Activated CD8-positive, alpha-beta memory T cell treated with anti-CD3 and anti-CD28 coated beads for 24 hours (primary cell): ENCODE results near the gene CLK3.
"Not testable (repeated sequence)": the region's sequence is repeated elsewhere in the genome, so short reads cannot be mapped to it uniquely, and the experiment has no call there.

Experiments
- DNase-seq: peaks from one replicate; pipeline ENCODE4 v3.0.0-alpha.2; 2020

The CLK3 gene

DNA sequence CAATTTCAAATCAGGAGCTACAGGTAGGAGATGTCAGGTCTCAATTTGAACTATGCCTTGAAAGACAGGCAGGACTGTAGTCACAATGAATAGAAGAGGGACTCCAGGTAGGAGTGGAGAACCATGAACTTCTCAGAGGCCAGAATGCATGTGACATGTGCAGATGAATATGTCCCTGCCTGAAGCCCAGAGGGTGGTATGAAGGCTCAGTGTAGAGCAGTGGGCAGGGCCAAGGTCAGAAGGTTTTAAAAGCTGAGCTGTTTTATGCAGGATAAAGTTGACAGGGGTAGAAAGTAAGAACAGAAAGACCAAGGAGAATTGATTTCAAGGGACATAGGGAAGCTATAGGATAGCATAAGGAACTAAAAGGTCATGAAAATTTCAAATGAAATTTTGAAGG is 30.8 kb downstream of the CLK3 start:
- no peak for DNase-seq

DNA sequence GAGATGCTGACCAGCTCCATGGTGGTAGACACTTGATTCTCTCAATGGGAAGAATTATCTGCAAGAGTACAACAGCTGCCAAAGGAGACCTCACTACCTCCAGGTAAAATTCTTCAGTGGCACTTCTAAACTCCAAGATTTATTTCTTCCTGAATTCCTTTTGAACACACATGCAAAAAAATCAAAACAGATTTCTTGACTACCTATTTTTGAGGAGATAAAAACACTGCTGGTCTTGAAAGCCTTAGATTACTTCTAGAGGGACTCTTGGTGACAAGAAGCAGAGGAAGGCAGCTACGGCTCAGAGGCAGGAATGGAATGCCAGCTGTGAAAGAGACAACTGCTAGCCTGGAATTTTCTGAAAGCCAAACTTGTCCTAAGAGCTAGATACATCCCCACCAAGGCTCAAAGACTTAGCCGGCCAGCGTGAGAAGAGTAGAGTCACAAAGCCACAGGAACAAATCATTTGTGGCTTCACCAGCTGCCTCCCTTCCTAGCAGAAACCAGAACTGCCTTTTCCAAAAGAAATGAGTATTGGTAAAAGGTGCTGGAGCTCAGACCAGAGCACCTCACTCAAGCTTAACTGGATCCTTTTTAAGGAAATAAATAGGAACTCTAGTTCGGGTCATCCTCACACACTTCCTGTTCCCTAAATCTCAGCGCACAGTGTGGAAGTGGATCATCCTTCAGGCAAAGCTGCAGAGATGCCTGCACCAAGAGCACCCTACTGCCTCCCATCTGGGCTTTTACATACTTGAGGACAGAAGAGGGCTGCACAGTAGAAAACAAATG is 32.6 kb downstream of the CLK3 start:
- DNase-seq, result no peak

DNA sequence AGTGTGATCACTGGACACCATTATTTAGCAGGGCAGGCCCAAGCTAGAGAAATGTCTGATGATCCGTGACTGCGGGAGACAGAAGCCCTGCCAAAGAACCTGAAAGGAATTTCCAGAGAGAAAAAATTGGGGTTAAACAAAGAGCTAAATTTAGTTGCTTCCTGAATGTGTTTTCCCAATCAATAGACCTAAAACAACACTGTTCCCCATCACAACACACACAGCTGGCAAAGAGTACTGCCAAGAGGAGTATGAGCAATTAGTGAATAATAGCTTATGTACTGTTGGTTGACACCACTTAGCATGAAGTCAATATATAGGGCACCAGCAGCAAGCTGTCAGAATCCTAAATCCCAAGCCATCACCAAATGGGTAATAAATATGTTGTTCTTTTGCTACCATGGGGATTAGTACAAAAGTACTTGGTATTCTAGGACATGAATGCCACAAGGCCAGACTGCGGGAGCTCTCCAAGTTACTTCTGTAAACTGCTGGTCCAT is 35.7 kb downstream of the CLK3 start:
- DNase-seq, result no peak

DNA sequence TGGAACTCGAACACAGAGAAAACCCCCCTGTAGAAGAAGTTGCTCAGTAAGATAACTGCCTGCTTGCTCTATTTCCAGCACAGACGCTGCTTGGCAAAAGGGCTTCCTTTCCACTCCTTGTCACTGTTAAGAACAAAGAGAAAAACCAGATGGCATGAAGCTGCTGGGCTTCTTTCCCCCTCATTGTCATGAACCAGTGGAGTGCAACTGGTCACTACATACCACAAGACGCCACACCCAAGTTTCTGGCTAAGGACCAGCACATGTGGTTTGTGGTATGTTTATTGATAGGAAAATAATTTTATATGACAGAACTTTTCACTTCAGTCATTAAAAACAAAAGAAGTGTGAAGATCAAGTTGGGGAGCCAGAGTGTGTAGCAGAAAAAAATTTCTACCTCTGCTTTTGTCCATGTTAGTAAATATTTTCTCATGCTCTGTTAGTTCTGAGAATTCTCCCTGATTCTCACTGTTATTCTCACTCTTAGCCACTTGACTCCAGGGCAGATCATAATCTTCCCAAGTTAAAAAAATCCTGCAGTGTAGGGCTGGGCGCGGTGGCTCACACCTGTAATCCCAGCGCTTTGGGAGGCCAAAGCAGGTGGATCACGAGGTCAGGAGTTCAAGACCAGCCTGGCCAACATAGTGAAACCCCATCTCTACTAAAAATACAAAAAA is 37.9 kb downstream of the CLK3 start:
- DNase-seq, result no peak

DNA sequence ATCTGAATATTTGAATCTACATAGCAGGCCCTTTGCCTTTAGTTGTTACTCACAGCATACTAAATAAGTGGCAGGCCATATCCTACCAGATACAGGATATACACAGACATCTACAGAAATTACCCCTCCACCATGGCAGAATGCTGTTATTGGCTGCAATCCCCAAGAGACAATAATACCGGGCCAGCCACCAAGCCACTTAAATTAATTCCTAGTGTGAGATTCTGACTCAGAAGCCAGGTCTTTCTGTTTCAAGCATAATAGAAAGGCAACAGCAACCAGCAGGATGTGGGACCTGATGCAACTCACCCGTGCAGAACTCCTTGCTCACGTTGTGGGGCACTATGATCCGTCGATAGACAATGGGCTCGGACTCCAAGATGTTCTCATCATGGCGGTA is 39.8 kb downstream of the CLK3 start:
- no peak for DNase-seq

DNA sequence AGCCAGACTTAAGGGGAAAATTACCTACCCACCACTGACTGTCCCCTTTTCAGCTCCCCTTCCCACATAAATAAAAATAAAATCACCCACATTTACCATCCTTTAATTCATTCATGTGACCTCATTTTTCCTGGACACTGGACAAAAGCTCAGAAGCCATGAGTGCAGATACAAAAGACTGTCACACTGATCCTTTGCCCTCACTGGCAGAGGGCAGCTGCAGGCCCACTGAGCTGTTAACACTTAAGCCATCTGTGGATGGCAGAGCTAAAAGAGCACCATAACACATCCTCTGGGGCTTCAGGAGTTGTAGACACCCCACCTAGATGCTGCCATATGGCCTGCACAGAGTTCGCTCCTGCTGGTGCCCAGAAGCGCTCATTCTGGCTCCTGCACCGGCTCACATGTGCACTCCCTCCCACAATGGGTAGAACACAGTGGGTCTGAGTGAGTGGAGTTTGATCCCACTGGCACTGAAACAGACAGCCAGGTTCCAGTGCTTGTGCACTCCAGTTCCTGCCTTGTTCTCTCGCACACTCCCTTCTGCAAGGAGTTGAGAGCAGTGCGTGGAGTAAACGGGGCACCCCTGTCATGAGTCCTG is 41.4 kb downstream of the CLK3 start:
- no peak for DNase-seq

DNA sequence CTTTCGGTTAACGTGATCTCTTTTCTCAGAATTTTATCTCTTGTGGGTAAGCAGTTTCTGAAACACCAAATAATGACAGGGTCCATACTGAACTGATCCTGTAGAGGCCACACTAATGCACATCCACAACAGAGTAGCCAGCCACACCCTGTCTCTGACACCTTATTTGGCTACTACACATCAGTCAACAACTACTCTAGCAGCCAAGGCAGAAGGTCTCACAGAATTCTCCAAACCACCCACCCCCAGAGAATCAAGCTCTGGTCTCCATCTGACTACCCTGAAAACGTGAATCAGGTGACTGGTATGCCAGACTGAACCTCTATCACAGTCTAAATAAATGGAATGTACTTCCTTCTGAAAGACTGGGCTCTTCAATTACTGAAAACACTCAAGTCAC is 42.2 kb downstream of the CLK3 start:
- no peak for DNase-seq

DNA sequence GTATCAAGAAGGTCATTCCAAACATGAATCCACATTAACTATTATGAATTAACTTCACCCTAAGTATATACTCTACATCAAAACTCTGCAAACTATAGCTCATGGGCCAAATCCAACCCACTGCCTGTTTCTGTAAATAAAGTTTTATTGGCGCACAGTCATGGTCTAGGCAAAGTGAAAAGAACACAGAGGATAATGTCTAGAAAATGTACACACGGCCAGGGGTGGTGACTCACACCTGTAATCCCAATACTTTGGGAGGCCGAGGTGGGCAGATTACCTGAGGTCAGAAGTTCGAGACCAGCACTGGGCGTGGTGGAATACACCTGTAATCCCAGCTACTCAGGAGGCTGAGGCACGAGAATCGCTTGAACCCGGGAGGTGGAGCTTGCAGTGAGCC is 45.6 kb downstream of the CLK3 start:
- not testable (repeated sequence) for DNase-seq

DNA sequence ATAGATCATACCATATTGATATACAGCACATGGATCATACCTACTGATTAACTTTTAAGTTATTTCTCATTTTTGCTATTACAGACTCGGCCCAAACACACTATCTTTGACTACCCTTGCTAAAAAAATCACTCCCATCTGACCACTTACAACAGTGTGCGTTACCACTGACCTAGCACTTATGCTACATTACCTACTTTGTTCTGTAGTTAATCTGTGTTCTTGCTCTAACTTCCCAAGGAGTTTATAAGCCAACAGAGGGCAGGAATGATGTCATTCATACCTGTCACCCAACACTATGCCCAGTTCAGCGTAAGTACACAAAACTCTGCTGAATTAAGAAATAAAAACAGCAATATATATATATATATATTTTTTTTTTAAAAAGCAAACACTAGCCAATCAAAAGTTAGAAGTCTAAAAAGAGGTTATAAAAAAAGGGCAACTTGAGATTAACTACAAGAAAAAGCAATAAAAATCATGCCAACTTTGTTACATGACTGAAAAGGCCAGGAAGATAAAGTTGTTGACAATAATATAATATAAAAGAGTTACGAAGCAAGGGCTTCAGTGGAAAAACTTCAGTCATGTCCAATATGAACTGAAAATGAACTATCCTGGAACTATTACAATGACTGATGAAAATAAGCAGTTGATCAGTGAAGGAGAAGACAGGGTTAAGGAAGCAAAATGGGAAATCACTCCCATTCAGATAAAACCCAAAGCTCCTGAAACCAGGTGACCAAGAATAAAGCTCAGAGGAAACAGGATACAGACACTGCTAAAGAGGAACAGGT is 46.6 kb downstream of the CLK3 start:
- no peak for DNase-seq

DNA sequence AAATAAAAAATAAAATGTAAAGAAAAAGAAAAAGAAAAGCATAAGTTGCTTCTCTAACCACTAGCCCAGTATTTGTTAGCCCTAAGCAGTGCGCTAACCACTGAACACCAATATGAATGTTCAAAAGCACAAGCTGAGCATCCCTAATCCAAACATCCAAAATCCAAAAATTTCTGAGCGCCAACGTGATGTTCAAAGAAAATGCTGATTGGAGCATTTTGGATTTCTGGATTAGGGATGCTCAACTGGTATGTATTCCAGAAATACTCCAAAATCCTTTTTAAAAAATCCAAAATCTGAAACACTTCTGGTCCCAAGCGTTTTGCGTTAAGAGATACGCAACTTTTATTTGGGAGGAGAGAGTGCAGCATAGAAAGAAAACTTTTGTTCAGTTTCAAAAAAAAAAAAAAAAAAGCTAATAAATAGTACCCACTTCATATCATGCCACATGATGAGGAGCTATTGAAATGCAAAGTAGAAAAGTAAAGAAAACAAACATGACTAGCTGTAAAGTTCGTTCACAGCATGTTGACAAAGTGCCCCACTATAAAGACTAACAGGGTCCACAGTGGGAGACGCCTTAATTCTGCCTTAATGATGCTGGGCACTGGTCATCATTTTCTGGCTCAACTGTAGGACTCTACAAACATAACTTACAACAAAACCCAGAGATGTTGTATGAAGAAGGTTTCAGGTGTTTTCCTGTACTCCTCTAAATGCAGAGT is 47.8 kb downstream of the CLK3 start:
- no peak for DNase-seq

DNA sequence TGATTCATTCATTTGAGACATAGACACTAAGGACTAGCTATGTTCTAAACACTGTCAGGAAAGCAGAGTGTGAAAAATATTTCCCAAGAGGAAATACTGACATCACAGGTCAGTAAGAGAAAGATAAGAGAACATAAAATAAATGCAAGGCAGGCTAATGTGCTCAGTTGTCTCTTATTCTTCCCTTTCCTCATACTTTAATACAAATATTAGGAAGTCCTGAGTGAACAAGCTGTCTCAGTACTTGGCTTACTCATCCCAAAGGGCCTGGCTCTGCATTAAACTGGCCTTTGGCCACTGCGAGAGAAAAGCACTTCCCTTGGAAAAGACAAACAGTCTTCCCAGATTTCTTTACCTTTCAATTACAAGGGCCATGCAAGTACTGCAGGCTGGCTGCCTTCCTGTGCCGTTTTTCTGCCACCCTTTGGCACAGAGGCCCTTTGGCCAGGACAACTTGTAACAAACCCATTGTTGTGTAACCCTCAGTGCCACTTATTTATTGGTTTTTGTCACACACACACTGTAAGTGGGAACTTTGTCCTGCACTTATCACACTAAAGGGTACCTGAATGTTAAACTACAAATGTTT is 48.5 kb downstream of the CLK3 start:
- no peak for DNase-seq

DNA sequence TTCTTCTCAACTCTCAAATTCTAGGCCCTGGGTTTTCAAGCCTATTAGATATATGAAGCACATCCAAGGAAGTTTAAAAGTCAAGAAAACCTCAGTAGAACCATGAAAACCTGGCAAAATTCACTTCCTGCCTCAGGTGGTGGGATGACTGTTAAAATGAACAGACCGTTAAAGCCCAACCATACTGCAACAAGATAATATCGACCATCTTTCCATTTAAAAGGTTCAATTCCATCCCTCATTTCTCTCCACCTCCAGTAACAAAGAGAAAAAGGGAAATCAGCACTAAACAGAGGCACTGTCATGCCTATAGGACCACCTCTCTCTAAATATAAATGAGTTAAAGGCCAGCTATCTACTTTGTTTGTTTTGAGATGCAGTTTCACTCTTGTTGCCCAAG is 49.0 kb downstream of the CLK3 start:
- no peak for DNase-seq

DNA sequence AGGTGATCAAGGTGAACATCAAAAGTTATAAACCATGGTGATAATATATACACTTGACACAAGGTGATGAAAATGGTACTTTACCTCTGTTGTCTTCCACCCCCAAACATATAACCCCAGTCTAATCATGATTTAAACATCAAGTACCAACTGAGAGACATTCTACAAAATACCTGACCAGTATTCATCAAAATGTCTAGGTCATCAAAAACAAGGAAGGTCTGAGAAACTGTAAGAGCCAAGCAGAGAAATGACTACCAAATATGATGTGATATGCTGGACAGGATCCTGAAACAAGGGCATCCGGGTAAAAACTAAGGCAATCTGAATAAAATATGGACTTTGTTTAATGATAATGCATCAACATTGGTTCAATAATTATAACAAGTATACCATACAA is 52.3 kb downstream of the CLK3 start:
- no peak for DNase-seq

DNA sequence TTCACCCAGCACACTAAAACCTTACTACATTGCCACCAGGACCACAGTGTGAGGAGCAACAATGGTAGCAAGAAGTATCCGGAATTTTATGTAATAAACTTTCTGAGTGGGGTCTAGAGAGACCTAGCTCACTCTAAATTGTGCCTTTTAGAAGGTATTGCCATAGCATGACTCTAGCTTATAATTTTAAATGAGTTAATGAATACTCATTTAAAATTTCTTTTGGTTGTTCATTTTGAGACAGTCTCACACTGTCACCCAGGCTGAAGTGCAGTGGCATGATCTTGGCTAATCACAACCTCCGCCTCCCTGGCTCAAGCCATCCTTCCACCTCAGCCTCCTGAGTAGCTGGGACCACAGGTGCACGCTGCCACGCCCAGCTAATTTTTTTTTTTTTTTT is 54.0 kb downstream of the CLK3 start:
- DNase-seq, result no peak

DNA sequence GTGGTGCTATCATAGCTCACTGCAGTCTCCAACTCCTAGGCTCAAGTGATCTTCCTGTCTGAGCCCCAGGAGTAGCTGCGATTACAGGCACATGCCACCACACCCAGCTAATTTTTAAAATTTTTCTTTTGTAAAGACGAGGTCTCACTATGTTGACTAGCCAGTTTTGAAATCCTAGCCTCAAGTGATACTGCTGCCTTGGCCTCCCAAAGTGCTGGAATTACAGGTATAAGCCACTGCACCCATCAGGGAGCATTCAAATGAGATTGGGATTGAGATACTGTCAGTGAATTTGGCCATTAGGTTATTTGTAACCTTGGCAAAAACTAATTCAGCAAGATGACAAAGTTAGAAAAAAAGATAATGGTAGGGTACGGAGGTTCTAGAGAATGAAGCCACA is 58.5 kb downstream of the CLK3 start:
- no peak for DNase-seq

DNA sequence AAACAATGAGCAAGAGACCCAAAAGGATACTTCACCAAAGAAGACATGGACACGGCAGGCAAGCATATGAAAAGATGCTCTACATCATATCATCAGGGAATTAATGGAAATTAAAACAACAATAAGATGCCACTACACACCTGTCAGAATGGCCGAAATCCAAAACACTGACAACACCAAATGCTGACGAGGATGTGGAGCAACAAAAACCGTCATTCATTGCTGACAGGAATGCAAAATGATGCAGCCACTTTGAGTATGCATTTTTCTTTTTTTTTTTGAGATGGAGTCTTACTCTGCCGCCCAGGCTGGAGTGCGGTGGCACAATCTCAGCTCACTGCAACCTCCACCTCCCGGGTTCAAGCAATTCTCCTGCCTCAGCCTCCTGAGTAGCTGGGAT is 61.2 kb downstream of the CLK3 start:
- no peak for DNase-seq
